GM21737 (cell line): ENCODE measurements around the gene EDA.
"Not testable (repeated sequence)": the region's sequence is repeated elsewhere in the genome, so short reads cannot be mapped to it uniquely, and the experiment has no call there.

Experiments used
- ATAC-seq: cut with Tn5 transposase; IDR thresholded peaks from one replicate; pipeline ENCODE4 v1.9.1; 2021; ENCODE audit warnings: mild to moderate bottlenecking, moderate library complexity; ENCODE audit not compliant: unreplicated experiment

EDA gene

GRCh38 chrX:69741721-69742120 is 125.8 kb downstream of the EDA start:
- no peak for ATAC-seq

GRCh38 chrX:69746051-69746450 is 130.1 kb downstream of the EDA start:
- ATAC-seq: no peak

GRCh38 chrX:69748055-69748454 is 132.1 kb downstream of the EDA start:
- ATAC-seq: no peak

GRCh38 chrX:69759921-69760625 is 144.2 kb downstream of the EDA start:
- no peak for ATAC-seq

GRCh38 chrX:69761633-69762032 is 145.7 kb downstream of the EDA start:
- ATAC-seq: no peak

- no peak for ATAC-seq
Measured at GRCh38 chrX:69762340-69762739, 146.4 kb downstream of the EDA start.

- ATAC-seq: no peak
Measured at GRCh38 chrX:69793260-69793935, 177.5 kb downstream of the EDA start.

- no peak for ATAC-seq
Measured at GRCh38 chrX:69795702-69796101, 179.8 kb downstream of the EDA start.

- ATAC-seq: no peak
Measured at GRCh38 chrX:69807400-69807799, 191.5 kb downstream of the EDA start.

GRCh38 chrX:69808375-69808774 is 192.5 kb downstream of the EDA start:
- ATAC-seq: no peak

GRCh38 chrX:69813677-69814076 is 197.8 kb downstream of the EDA start:
- no peak for ATAC-seq

- no peak for ATAC-seq
Measured at GRCh38 chrX:69815063-69815462, 199.2 kb downstream of the EDA start.

- ATAC-seq: no peak
Measured at GRCh38 chrX:69815519-69815918, 199.6 kb downstream of the EDA start.

GRCh38 chrX:69844636-69845035 is 228.7 kb downstream of the EDA start:
- no peak for ATAC-seq

- ATAC-seq: not testable (repeated sequence)
Measured at GRCh38 chrX:69859999-69860398, 244.1 kb downstream of the EDA start.

- no peak for ATAC-seq
Measured at GRCh38 chrX:69876221-69876620, 260.3 kb downstream of the EDA start.

GRCh38 chrX:69884210-69884609 is 268.3 kb downstream of the EDA start:
- no peak for ATAC-seq

GRCh38 chrX:69896046-69896445 is 280.1 kb downstream of the EDA start:
- ATAC-seq: no peak

GRCh38 chrX:69900491-69900890 is 284.6 kb downstream of the EDA start:
- ATAC-seq: no peak

GRCh38 chrX:69906447-69906846 is 290.5 kb downstream of the EDA start:
- ATAC-seq: no peak

- ATAC-seq: no peak
Measured at GRCh38 chrX:69914781-69915180, 298.9 kb downstream of the EDA start.

- no peak for ATAC-seq
Measured at GRCh38 chrX:69919749-69920148, 303.8 kb downstream of the EDA start.

GRCh38 chrX:69932323-69932722 is 316.4 kb downstream of the EDA start:
- no peak for ATAC-seq
